IMR-90 (cell line): ENCODE results near the gene SMIM31. TPM values are rescaled to one million over a fixed set of nuclear protein-coding genes. Genes with fewer than 3 reads are reported as not detected.

ENCODE experiments used
- ATAC-seq: fragments of 200-7000 bp; cut with Tn5 transposase; 2 replicates; pipeline ENCODE4 v1.9.1; 2020; ENCODE audit warnings: low read depth, mild to moderate bottlenecking, moderate library complexity
- BruUV-seq: library from RNA; stranded (reverse); fragments of 400-500 nt; replicated peaks from 2 replicates; lab custom pipeline; 2021; lab: Mats Ljungman, UMichigan
- CTCF ChIA-PET: fragments of 300-600 bp; formaldehyde crosslinking; extraction: SDS; loops from one replicate; lab custom pipeline; 2021; ENCODE audit warnings: antibody characterized with exemption; lab: Yijun Ruan, JAX
- POLR2A ChIA-PET: fragments of 300-600 bp; sonication (Branson Sonifier 250); formaldehyde crosslinking; loops from one replicate; lab custom pipeline; 2022; ENCODE audit warnings: antibody characterized with exemption; ENCODE audit not compliant: unreplicated experiment; lab: Charles Lee
- DNase-seq: peaks from one replicate; pipeline ENCODE4 v3.0.0; 2013
- H2AFZ ChIP-seq: replicated peaks from 2 replicates; pipeline ENCODE3; 2013; ENCODE audit warnings: low read length, mild to moderate bottlenecking; ENCODE audit not compliant: poor library complexity
- H2AK5ac ChIP-seq: 2 replicates; pipeline ENCODE4 v1.6.1; 2013; ENCODE audit warnings: low read depth, low read length, inconsistent platforms
- H2AK9ac ChIP-seq: replicated peaks from 2 replicates; pipeline ENCODE3; 2013; ENCODE audit warnings: mild to moderate bottlenecking, low read depth, low read length, moderate library complexity; ENCODE audit not compliant: poor library complexity
- H2BK120ac ChIP-seq: 2 replicates; pipeline ENCODE4 v1.6.1; 2013; ENCODE audit warnings: low read depth, low read length, inconsistent platforms
- H2BK15ac ChIP-seq: 3 replicates; pipeline ENCODE4 v1.6.1; 2013; ENCODE audit warnings: low read depth, low read length, inconsistent platforms
- H2BK20ac ChIP-seq: 2 replicates; pipeline ENCODE4 v1.6.1; 2013; ENCODE audit warnings: low read depth, mild to moderate bottlenecking, inconsistent platforms, low read length, moderate library complexity
- H2BK5ac ChIP-seq: 2 replicates; pipeline ENCODE4 v1.6.1; 2013; ENCODE audit warnings: mild to moderate bottlenecking, low read depth, low read length, inconsistent platforms; ENCODE audit not compliant: poor library complexity, severe bottlenecking
- H3K14ac ChIP-seq: replicated peaks from 2 replicates; pipeline ENCODE4 v1.6.1; 2013; ENCODE audit warnings: low read depth, low read length, inconsistent platforms
- H3K18ac ChIP-seq: 2 replicates; pipeline ENCODE4 v1.6.1; 2013; ENCODE audit warnings: low read depth, low read length, control low read depth
- H3K23ac ChIP-seq: 2 replicates; pipeline ENCODE4 v1.6.1; 2013; ENCODE audit warnings: low read depth, low read length, inconsistent platforms
- H3K27ac ChIP-seq: 2 replicates; pipeline ENCODE4 v1.5.1; 2013; ENCODE audit warnings: mild to moderate bottlenecking, control low read depth, low read length; ENCODE audit not compliant: insufficient read depth
- H3K27me3 ChIP-seq: 2 replicates; pipeline ENCODE4 v1.6.1; 2013; ENCODE audit warnings: low read length; ENCODE audit not compliant: control insufficient read depth, insufficient read depth
- H3K36me3 ChIP-seq: 2 replicates; pipeline ENCODE4 v1.6.1; 2013; ENCODE audit warnings: low read length, mixed read lengths; ENCODE audit not compliant: control insufficient read depth, insufficient read depth
- H3K4ac ChIP-seq: 2 replicates; pipeline ENCODE4 v1.6.1; 2013; ENCODE audit warnings: low read depth, low read length, inconsistent platforms
- H3K4me1 ChIP-seq: 2 replicates; pipeline ENCODE4 v1.6.1; 2013; ENCODE audit warnings: low read length, mixed read lengths; ENCODE audit not compliant: control insufficient read depth, insufficient read depth
- H3K4me2 ChIP-seq: 2 replicates; pipeline ENCODE4 v1.6.1; 2013; ENCODE audit warnings: low read depth, mild to moderate bottlenecking, control low read depth, low read length, moderate library complexity
- H3K4me3 ChIP-seq: 2 replicates; pipeline ENCODE4 v1.5.1; 2013; ENCODE audit warnings: low read depth, mild to moderate bottlenecking, control low read depth, low read length, moderate library complexity; ENCODE audit not compliant: insufficient read depth
- H3K56ac ChIP-seq: 2 replicates; pipeline ENCODE4 v1.6.1; 2013; ENCODE audit warnings: low read length, inconsistent platforms; ENCODE audit not compliant: insufficient read depth; ENCODE audit errors: extremely low read depth
- H3K79me1 ChIP-seq, 2 experiments: 2 replicates each; pipeline ENCODE4 v1.6.1; 2013; ENCODE audit warnings: low read length in 2 of 2, inconsistent platforms in 1 of 2, low read depth in 1 of 2
- H3K9ac ChIP-seq: 2 replicates; pipeline ENCODE4 v1.6.1; 2013; ENCODE audit warnings: low read depth, low read length, control low read depth
- H3K9me1 ChIP-seq: 2 replicates; pipeline ENCODE4 v1.6.1; 2013; ENCODE audit warnings: low read length, inconsistent platforms; ENCODE audit not compliant: insufficient read depth
- H3K9me3 ChIP-seq: 2 replicates; pipeline ENCODE4 v1.6.1; 2013; ENCODE audit warnings: low read length; ENCODE audit not compliant: control insufficient read depth, insufficient read depth
- H4K20me1 ChIP-seq: 2 replicates; pipeline ENCODE4 v1.6.1; 2013; ENCODE audit warnings: low read length, inconsistent platforms; ENCODE audit not compliant: insufficient read depth
- H4K5ac ChIP-seq: 2 replicates; pipeline ENCODE4 v1.6.1; 2013; ENCODE audit warnings: mild to moderate bottlenecking, low read depth, low read length, control low read depth
- H4K8ac ChIP-seq, 2 experiments: 2 replicates each; pipeline ENCODE4 v1.6.1; 2013; ENCODE audit warnings: low read depth in 2 of 2, low read length in 2 of 2, control low read depth in 1 of 2, inconsistent platforms in 1 of 2
- H4K91ac ChIP-seq: 2 replicates; pipeline ENCODE4 v1.6.1; 2013; ENCODE audit warnings: low read depth, low read length, inconsistent platforms; ENCODE audit not compliant: insufficient read depth
- BHLHE40 ChIP-seq: fragments of 150-350 bp; IDR thresholded peaks from 2 replicates; pipeline ENCODE4 v1.6.1; 2016; ENCODE audit warnings: mild to moderate bottlenecking, low read depth, low read length
- CEBPB ChIP-seq: IDR thresholded peaks from 2 replicates; pipeline ENCODE4 v1.6.1; 2012; ENCODE audit warnings: low read depth, low read length, improper control_type of control experiment
- CHD1 ChIP-seq: IDR thresholded peaks from 2 replicates; pipeline ENCODE4 v1.6.1; 2012; ENCODE audit warnings: low read depth, low read length, improper control_type of control experiment
- CTCF ChIP-seq: conservative IDR thresholded peaks from 2 replicates; pipeline ENCODE4 v1.5.1; 2012; ENCODE audit warnings: mild to moderate bottlenecking, low read depth, low read length, improper control_type of control experiment
- ELK1 ChIP-seq: fragments of 150-350 bp; IDR thresholded peaks from 2 replicates; pipeline ENCODE4 v1.6.1; 2016; ENCODE audit warnings: low read depth, mild to moderate bottlenecking, low read length, moderate library complexity, borderline replicate concordance
- MAFK ChIP-seq: IDR thresholded peaks from 2 replicates; pipeline ENCODE4 v1.6.1; 2012; ENCODE audit warnings: low read depth, low read length, improper control_type of control experiment
- MAZ ChIP-seq: IDR thresholded peaks from 2 replicates; pipeline ENCODE4 v1.6.1; 2012; ENCODE audit warnings: low read depth, mild to moderate bottlenecking, low read length, improper control_type of control experiment, moderate library complexity, borderline replicate concordance
- MXI1 ChIP-seq: IDR thresholded peaks from 2 replicates; pipeline ENCODE4 v1.6.1; 2012; ENCODE audit warnings: low read depth, mild to moderate bottlenecking, low read length, moderate library complexity, borderline replicate concordance
- NFE2L2 ChIP-seq: fragments of 150-350 bp; IDR thresholded peaks from 2 replicates; pipeline ENCODE4 v1.6.1; 2016; ENCODE audit warnings: low read depth, mild to moderate bottlenecking, low read length
- POLR2A ChIP-seq: IDR thresholded peaks from 2 replicates; pipeline ENCODE4 v1.6.1; 2012; ENCODE audit warnings: mild to moderate bottlenecking, low read depth, low read length
- RCOR1 ChIP-seq: IDR thresholded peaks from 2 replicates; pipeline ENCODE4 v1.6.1; 2012; ENCODE audit warnings: mild to moderate bottlenecking, low read length, improper control_type of control experiment; ENCODE audit not compliant: insufficient replicate concordance
- SMC3 ChIP-seq: fragments of 150-350 bp; IDR thresholded peaks from 2 replicates; pipeline ENCODE4 v1.6.1; 2016; ENCODE audit warnings: low read depth, mild to moderate bottlenecking, antibody characterized with exemption, low read length, moderate library complexity
- USF2 ChIP-seq: fragments of 150-350 bp; IDR thresholded peaks from 2 replicates; pipeline ENCODE4 v1.6.1; 2017; ENCODE audit warnings: mild to moderate bottlenecking, antibody characterized with exemption, low read length, low read depth
- WGBS, 2 experiments: methylation state at CpG; one replicate each; pipeline versions ENCODE4 v1.1.5 to v1.1.7; 2013; ENCODE audit warnings: missing lambda C conversion rate in 2 of 2; ENCODE audit not compliant: insufficient read length in 1 of 2; ENCODE audit errors: extremely low coverage in 2 of 2; 5-methylcytosine and 5-hydroxymethylcytosine counted together
- dilution Hi-C: fragments of 300-500 bp; cut with HindIII; formaldehyde crosslinking; loops from one replicate; pipeline ENCODE4 v1.14.3; 2018; ENCODE audit warnings: low sequenced_read_pairs; ENCODE audit not compliant: unreplicated experiment
- in situ Hi-C: fragments of 300-500 bp; cut with MboI; formaldehyde crosslinking; loops from 3 replicates; pipeline ENCODE4 v1.14.3; 2019; ENCODE audit warnings: low sequenced_read_pairs, inconsistent platforms, mixed read lengths
- intact Hi-C: fragments of 100-400 bp; cut with micrococcal nuclease; formaldehyde crosslinking; loops from 2 replicates; pipeline ENCODE4 v1.10.0; 2022
- polyA plus RNA-seq, 3 experiments: library from polyadenylated mRNA; depleted of rRNA; stranded (reverse); fragments of >200 nt; gene quantifications; 2 replicates each; pipeline ENCODE4 v1.2.3, GENCODE V29; 2012; ENCODE audit warnings: low replicate concordance in 1 of 3
- total RNA-seq: library from RNA; depleted of rRNA; stranded (reverse); fragments of >200 nt; gene quantifications from 2 replicates; pipeline ENCODE4 v1.2.3, GENCODE V29; 2012

The SMIM31 gene
- total and polyA plus RNA-seq, 2 of the 4 experiments (the other 2 are of a cell fraction): not detected

GRCh38 chr4:164800786-164801185, 46.9 kb downstream of the SMIM31 start:
- CTCF ChIA-PET: no interaction called here
- TF ChIP-seq RCOR1 (no peak), POLR2A (no peak), CEBPB (no peak), CHD1 (no peak), NFE2L2 (no peak), BHLHE40 (no peak), SMC3 (no peak), USF2 (no peak), ELK1 (no peak), MAZ (no peak), CTCF (no peak), MAFK (no peak), MXI1 (no peak)

More at GRCh38 chr4:164800786-164801185, 46.9 kb downstream of the SMIM31 start:
- in situ Hi-C loops: no loop called here
- Histone ChIP-seq H3K9me3 (peaks cover 7% of the 10 kb centered on the region), H3K14ac (no peak overlapping the region), H4K5ac (no peak overlapping the region), H3K4me1 (no peaks in the 10 kb centered on the region), H3K4me2 (no peak overlapping the region), H4K20me1 (no peaks in the 10 kb centered on the region), H3K23ac (no peak overlapping the region), H2AK9ac (no peak overlapping the region), H2BK5ac (no peak overlapping the region), H3K36me3 (no peaks in the 10 kb centered on the region), H3K27me3 (no peaks in the 10 kb centered on the region), H2AFZ (no peak overlapping the region), H3K9me1 (no peaks in the 10 kb centered on the region), H4K91ac (no peak overlapping the region), H3K9ac (no peak overlapping the region), H3K56ac (no peak overlapping the region), H3K4ac (no peak overlapping the region), H2BK120ac (no peak overlapping the region), H3K27ac (no peak overlapping the region), H4K8ac (no peak overlapping the region), H2AK5ac (no peak overlapping the region), H3K79me1 (no peaks in the 10 kb centered on the region), H3K18ac (no peak overlapping the region), H2BK20ac (no peak overlapping the region), H3K4me3 (no peak overlapping the region), H2BK15ac (no peak overlapping the region)
- no CpG with 5 or more reads among the region's 4 CpGs for WGBS, 2 experiments
- POLR2A ChIA-PET: no interaction called here
- BruUV-seq: no TSS peak
- no peak for DNase-seq
- no peak for ATAC-seq
- intact Hi-C loops: no loop called here
- dilution Hi-C loops: no loop called here
